HG03039 (cell line): ENCODE data around the gene ACVR1B.

Source experiments
- ATAC-seq: cut with Tn5 transposase; IDR thresholded peaks from one replicate; pipeline ENCODE4 v1.9.1; 2021; ENCODE audit warnings: mild to moderate bottlenecking, moderate library complexity; ENCODE audit not compliant: unreplicated experiment

Gene ACVR1B

GRCh38 chr12:51951199-51951842 lies at the start of gene ACVR1B:
Gene ACVR1B (plus strand): TSS chr12:51951699. CDS start chr12:51951744, 45 bp downstream.
- peak; percentile 72 for ATAC-seq

- no peak for ATAC-seq
Measured at GRCh38 chr12:51901881-51902280, 49.6 kb upstream of the ACVR1B start.

- ATAC-seq = no peak
Measured at GRCh38 chr12:51904951-51905470, 46.5 kb upstream of the ACVR1B start.

- no peak for ATAC-seq
Measured at GRCh38 chr12:51905471-51906429, 45.7 kb upstream of the ACVR1B start.

GRCh38 chr12:51906430-51907082 lies 44.9 kb upstream of the ACVR1B start:
- ATAC-seq = no peak

GRCh38 chr12:51907083-51907855 lies 44.2 kb upstream of the ACVR1B start, which contains the start of gene ACVRL1:
Gene ACVRL1 (plus strand): TSS chr12:51907504. CDS start chr12:51912475, 4,971 bp downstream.
- ATAC-seq = no peak

- no peak for ATAC-seq
Measured at GRCh38 chr12:51907856-51908425, 43.6 kb upstream of the ACVR1B start.

- ATAC-seq = no peak
Measured at GRCh38 chr12:51908876-51909592, 42.5 kb upstream of the ACVR1B start.

- ATAC-seq = no peak
Measured at GRCh38 chr12:51910168-51910567, 41.3 kb upstream of the ACVR1B start.

GRCh38 chr12:51910691-51911090 lies 40.8 kb upstream of the ACVR1B start:
- no peak for ATAC-seq

- ATAC-seq = no peak
Measured at GRCh38 chr12:51911307-51911706, 40.2 kb upstream of the ACVR1B start.

- no peak for ATAC-seq
Measured at GRCh38 chr12:51911788-51912711, 39.4 kb upstream of the ACVR1B start.

GRCh38 chr12:51913071-51914033 lies 38.1 kb upstream of the ACVR1B start:
- no peak for ATAC-seq

- ATAC-seq = no peak
Measured at GRCh38 chr12:51914034-51914923, 37.2 kb upstream of the ACVR1B start.

- ATAC-seq = no peak
Measured at GRCh38 chr12:51915003-51915625, 36.4 kb upstream of the ACVR1B start.

- no peak for ATAC-seq
Measured at GRCh38 chr12:51915951-51916350, 35.5 kb upstream of the ACVR1B start.
